GM12891 (cell line): Measurements from ENCODE around the gene SDR39U1.

ENCODE experiments used
- DNase-seq: peaks from one replicate; pipeline ENCODE4 v3.0.0; 2011; ENCODE audit warnings: low spot score; ENCODE audit not compliant: insufficient read length
- FAIRE-seq: peaks from 2 replicates; lab custom pipeline; 2011; peaks lifted over from hg19 to GRCh38; lab: Jason Lieb, UNC
- PAX5 ChIP-seq: IDR thresholded peaks from 2 replicates; pipeline ENCODE4 v1.6.1; 2011; ENCODE audit warnings: low read length, moderate library complexity, mild to moderate bottlenecking; ENCODE audit not compliant: insufficient read depth, severe bottlenecking
- POLR2A ChIP-seq: IDR thresholded peaks from 2 replicates; pipeline ENCODE4 v1.6.1; 2011; ENCODE audit warnings: low read depth, low read length, control low read depth
- POLR2AphosphoS5 ChIP-seq: IDR thresholded peaks from 2 replicates; pipeline ENCODE4 v1.6.1; 2011; ENCODE audit warnings: low read depth, low read length, control low read depth
- POU2F2 ChIP-seq: IDR thresholded peaks from 2 replicates; pipeline ENCODE4 v1.6.1; 2011; ENCODE audit warnings: low read depth, mild to moderate bottlenecking, control low read depth, low read length, moderate library complexity
- SPI1 ChIP-seq: IDR thresholded peaks from 2 replicates; pipeline ENCODE4 v1.6.1; 2011; ENCODE audit warnings: low read depth, low read length, control low read depth
- TAF1 ChIP-seq: IDR thresholded peaks from 2 replicates; pipeline ENCODE4 v1.6.1; 2011; ENCODE audit warnings: low read depth, low read length, control low read depth

The SDR39U1 gene

DNA sequence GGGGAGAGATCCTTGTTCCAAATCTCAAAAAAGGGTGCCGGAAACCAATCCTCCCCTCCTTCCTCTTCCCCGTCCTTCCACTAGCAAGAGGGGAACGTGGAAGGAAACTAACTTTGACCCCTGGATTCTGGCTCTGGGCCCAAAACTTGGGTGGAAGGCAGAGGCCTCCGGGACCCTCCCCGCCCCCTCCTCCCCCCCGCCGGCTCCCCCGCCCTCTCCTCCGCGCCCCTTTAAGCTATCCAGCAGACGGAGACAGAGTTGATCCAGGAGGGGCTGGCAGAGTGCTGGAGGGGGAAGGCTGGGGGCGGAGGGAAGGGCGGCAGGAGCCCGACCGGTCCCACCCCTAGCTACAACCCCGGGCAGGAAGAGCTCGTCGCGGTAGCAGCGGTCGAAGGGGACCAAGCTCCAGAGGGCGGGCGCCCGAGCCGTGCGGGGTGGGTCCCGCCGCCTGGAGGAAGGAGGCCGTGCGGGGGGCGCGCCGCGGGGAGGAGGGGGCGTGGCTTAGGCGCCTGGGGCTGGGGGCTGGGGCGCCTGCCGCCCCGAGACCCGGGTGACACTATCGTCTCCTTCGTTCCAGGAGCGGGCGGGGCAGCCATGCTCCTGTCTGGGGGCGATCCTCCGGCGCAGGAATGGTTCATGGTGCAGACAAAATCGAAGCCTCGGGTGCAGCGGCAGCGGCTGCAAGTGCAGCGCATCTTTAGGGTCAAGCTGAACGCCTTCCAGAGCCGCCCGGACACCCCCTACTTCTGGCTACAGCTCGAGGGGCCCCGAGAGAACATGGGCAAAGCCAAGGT lies 43.7 kb downstream of the SDR39U1 start, which contains the start of gene NYNRIN:
TSS of gene NYNRIN (plus strand) at position 351 of the 794 bp plus-strand sequence. CDS start at position 595, 244 bp downstream.
- FAIRE-seq (no peak), DNase-seq (no peak)
- TF ChIP-seq POU2F2 (no peak), TAF1 (no peak), POLR2AphosphoS5 (no peak), PAX5 (no peak), POLR2A (no peak), SPI1 (no peak)

DNA sequence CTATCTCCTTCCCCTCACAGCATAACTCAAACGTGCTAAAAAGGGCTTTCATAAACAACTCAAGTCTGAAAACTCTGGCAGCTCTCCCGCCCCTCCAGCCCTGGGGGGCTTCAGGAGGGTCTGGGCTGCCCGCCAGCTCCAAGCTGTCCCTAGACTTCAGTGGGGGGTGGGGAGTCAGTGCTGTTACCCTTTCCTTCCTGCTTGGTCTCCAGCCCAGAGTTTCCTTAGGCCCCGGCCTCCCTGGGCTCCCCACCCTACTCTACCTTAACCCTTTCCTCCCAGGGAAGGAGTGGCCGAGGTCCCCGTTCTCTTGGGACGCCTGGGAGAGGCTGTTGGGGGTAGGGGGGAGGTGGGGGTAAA lies 44.3 kb downstream of the SDR39U1 start:
- no peak for TF ChIP-seq POLR2A
- no peak for TF ChIP-seq PAX5
- no peak for TF ChIP-seq SPI1
- TF ChIP-seq TAF1 = no peak
- no peak for TF ChIP-seq POLR2AphosphoS5
- no peak for TF ChIP-seq POU2F2
- DNase-seq = no peak
- no peak for FAIRE-seq

DNA sequence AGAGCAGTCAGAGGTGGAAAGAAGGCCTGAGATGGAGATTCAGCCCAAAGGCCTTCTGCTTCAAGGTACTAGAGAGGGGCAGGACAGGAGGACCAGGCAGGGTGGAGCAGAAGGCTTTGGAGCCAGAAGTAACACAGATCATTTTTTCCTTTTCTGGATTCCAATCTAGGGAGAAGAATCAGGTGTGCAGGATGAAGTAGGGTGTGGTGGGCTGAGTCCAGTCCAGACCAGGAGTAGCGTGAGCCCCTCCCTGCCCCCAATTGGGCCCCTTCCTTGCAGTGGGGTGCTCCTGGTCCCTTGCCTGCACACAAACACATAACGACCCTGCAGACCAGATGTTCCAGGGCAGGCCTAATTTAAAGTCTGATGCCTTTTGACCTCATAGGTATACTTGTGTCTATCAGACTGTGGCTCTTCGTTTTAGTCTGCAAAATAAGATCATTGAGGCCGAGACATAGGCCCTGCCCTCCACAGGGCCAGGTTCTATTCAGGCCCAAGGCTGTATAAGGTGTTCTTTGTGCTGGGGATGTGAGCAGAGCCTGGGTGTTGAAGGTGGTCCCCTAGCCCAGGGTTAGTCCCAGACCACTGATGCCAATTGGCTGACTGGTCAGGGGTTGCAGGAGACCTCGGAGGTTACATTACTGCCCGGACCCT lies 44.8 kb downstream of the SDR39U1 start:
- TF ChIP-seq SPI1 (no peak), POLR2A (no peak), POU2F2 (no peak)
- DNase-seq = no peak
- FAIRE-seq = no peak

DNA sequence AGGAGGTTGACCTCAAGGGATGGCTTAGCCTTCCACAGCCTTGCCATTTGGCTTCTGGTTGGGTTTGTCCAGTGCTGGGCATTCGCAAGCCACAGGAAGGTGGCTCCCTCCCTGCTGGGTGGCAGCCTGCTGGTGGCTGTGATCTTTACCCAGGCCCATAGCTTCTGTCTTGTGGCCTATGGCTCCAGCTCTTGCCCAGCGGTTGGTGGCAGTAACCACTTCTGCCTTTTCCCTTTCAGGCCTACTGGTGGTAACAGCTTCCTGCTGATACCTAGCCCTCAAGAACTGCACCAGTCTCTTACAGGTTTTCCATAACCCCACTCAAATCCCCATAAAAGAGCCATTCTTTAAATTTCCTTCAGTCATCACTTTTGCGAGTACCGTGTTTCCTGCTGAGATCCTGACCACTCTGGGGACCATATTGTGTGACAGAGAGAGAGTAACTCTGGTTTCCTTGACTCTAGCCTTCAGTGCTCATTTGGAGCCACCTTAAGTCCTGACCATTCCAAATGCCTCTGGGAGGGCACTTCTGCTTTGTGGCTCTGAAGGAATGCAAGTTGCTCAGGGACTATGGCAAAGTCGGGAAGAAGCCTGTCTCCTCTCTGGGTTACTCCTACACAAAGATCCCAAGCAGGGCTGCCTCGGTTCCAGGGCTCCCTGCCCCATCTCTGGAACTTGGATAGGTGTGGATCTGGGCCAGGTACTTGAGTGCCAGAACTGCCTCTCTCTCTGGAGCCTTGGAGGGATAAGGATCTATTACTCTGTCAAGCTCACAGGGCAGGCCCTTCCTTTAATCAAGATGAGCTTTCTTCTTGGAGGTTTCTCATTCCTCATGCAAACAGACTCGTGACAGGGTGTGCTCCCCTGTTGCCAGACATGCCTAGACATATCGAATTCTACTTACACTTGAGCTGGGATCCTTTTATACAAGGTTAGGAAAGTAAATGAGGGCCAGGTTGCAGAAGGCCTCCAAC lies 46.7 kb downstream of the SDR39U1 start:
- no peak for TF ChIP-seq PAX5
- no peak for TF ChIP-seq POLR2AphosphoS5
- no peak for TF ChIP-seq POLR2A
- no peak for TF ChIP-seq SPI1
- no peak for TF ChIP-seq TAF1
- TF ChIP-seq POU2F2 = no peak
- FAIRE-seq (no peak), DNase-seq (no peak)

DNA sequence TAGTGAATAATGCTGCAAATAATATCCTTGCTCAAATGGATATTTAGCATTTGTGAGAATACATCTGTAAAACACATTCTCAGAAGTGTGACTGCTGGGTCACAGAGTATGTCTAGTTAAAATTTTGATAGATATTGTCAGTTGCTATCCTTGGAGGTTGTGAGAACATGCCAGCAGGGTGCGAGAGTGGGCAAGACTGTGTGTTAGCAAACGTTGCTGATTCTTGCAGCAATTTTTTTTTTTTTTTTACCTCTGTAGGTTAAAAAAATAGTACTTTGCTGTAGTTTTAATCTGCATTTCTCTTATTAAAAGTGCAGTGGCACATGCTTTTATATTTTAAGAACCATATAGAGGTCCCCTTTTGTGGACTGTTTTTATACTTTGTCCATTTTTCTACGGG lies 48.3 kb downstream of the SDR39U1 start:
- TF ChIP-seq PAX5 (no peak), POLR2AphosphoS5 (no peak), SPI1 (no peak), POU2F2 (no peak), TAF1 (no peak), POLR2A (no peak)
- DNase-seq = no peak
- FAIRE-seq = no peak

DNA sequence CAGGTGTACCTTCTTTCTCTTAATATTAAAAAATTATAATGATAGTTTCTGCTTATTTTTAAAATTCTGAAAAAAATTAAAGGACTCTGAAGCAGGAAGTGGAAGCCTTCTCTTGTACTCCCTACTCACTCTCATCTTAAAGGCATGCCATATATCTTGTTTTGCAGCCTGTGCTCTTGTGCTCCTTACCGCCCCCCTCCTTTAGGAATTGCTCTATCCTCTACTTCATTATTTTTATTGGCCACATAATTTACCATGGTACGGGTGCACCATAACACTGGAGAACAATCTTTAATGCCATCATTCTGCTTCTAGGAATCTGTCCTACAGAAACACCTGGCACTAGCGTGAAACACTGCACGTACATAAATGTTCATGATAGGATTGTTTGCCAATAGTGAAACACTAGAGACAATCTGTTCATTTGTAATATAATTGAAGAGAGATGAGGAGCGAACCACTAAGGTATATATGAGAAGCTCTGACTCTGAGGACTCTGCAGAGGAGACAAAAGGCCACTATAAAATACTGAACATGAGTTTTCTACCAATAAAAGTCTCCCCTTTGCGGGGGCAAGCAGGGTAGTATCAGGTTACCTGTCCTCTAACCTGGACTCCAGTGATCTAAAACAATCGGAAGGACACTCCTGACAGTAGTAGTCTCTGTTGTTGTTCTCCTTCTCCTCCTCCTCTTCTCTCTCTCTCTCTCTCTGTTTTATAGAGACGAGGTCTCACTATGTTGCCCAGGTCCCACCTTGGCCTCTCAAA lies 50.1 kb downstream of the SDR39U1 start:
- no peak for FAIRE-seq
- no peak for DNase-seq
- no peak for TF ChIP-seq SPI1
- TF ChIP-seq TAF1 = no peak
- TF ChIP-seq POLR2AphosphoS5 = no peak
- TF ChIP-seq POU2F2 = no peak
- no peak for TF ChIP-seq POLR2A
- no peak for TF ChIP-seq PAX5

DNA sequence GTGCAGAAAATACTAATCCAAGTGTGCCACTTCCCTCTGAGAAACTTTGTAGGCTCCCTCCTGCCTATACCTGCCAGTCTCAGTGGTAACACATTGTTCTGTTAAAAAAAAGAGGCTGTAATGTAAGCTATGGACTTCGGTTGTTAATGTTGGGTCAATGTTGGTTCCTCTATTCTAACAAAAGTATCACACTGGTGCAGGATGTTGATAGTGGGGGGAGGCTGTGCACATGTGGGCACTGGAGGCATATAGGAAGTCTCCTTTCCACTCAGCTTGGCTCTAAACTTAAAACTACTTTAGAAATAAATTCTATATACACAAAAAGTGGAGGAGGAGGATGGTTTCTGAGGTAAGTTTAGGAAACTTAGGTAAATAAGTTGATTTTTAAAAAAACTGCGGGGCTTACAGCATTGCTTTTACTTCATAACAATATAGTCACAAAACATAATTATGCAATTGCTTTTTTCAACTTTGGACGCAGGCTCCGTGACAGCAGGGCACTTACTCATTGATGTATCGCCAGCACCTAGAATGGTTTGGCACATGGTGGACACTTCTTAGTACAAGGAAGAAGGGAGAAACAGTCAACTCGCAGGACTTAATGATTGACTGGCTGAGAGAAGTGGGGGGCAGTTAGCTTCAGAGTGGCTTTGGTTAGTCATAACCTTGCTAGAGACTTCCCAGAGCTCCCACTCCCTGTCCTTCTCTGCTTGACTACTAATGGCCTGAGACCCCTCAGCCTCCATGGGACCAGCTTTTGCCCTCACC lies 51.7 kb downstream of the SDR39U1 start:
- FAIRE-seq (no peak), DNase-seq (no peak)
- TF ChIP-seq TAF1 (no peak), POLR2AphosphoS5 (no peak), PAX5 (no peak)
